Stimulated activated CD8-positive, alpha-beta memory T cell treated with anti-CD3 and anti-CD28 coated beads, Interleukin-4, amount 100 ng/mL, for 1 hour (primary cell): ENCODE measurements around the gene LDLRAD4.

ENCODE experiments used
- DNase-seq, 2 donors: peaks; one replicate each; pipeline ENCODE4 v3.0.0-alpha.2; 2020; ENCODE audit warnings: low read depth in 2 of 2, low spot score in 1 of 2

Gene LDLRAD4

DNA sequence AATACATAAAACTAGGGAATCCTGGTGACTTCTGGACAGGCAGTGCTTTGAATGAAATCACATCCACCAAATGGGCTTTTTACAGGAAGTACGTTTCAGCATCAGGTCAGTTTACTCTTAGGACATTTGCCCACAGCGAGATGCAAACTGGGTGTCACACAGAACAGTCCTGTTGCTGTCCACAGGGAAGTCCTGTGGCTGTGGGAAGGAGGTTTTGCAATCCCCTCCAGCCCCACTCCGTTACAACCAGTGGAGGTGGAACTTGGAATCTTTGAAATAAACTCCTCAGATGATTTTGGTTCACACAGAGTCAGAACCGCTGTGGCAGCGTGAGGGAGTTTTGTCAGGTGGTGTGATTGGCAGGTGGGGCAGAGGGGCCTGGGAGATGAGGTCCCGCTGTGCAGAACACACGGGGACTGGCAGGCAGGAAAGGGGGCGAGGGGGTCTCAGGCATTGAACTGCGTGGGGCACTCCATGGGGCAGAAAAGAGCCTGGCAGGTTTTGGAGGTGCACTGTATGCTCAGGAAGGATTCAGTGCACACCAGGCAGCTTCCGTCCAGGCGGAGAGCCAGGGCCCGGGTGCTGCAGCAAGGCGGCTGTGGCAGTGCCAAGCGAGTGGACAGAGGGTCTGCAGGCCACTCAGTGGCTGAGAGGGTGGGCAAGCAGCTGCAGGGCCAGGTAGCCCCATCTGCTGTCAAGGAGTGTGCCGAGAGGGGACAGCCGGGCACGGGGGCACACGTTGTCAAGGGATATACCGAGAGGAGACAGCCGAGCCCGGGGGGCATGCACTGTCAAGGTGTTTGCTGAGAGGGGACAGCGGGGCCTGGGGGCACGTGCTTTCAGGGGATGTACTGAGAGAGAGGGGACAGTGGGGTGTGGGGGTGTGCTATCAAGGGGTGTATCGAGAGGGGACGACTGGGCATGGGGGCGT, 148.7 kb downstream of the LDLRAD4 start:
- no peak for DNase-seq

DNA sequence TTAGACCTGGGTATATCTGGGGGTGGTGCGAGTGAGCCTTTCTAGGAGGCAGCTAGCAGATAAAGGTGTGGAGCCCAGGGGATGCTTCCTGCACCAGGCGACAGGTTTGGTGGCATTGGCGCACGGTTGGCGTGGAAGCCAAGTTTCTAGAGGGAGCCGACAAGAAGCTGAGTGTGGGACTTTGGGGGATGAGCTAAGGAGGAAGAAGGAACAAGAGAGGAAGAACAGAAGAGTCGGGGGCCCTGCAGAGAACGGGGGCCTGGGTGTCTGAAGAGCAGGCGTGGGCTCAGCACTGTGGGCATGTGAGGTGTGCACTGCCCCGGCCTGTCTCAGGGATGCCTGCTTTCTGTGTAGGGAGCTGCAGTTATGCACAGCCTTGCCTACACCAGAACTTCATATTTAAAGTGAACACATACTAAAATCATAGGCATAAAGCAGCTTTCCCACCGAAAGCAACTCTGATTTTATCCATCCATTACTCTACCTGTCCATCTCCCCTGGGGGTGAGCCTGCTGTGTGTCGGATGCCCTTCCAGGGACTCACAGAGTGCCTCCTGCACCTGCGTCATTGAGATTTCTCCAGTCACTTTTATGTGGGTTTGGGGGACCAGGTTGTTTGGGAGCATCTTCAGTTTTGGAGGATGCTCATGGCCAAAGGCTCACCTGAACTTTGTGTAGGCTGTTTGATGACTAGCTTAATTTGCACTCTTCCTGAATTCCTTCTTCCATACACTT, 149.7 kb downstream of the LDLRAD4 start:
- no peak for DNase-seq

DNA sequence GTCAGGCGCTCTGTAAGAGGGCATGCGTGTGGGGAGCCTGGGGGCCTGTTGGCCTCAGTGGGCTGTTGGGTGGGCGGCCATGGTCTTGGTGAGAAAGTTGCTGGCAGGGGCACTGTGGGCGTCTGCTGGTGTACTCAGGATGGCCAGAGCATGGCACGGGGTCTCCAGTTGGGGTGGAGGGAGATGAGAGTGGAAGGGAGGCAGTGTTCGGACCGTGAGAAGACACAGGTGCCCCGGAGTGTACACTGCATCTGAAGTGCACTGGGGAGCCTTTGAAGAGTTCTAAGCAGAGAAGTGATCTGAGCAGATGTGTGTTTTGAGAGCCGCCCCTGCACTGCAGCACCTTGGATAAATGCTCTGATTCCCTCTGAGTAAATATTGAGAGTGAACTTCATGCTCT, 150.8 kb downstream of the LDLRAD4 start:
- no peak for DNase-seq

DNA sequence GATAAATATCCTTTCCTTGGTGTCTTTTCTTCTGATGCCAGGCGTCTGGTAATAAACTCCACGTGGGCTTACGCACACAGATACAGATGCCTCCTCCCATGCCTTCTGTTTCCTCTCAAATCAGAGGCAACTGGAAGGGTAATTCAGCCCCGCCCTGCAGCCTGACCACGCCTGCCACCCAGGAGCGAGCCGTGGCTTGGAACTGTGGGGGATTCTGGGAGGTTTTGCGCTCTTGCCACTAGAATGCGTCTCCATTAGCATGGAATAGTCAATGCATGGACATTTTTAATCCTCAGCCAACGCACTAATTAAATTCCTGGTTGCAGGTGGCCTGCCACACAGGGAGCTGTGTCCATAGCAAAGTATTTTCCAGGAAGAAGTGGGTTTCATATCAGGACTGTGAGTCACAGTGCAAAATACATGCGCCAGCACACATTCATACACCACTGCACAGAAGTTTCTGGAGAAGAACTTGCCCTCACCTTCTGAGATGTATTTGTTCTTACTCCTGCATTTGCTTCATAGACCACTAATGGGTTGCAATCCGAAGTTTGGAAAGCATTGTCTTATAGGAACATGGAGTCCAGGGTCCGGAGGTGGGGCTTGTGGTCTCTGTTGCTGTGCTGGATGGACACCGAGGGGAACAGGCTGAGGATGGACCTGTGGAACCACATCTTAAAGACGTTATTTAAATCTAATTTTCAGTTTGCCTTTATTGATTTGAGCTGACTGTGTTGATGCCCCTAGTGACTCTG, 151.4 kb downstream of the LDLRAD4 start:
- DNase-seq: no peak

DNA sequence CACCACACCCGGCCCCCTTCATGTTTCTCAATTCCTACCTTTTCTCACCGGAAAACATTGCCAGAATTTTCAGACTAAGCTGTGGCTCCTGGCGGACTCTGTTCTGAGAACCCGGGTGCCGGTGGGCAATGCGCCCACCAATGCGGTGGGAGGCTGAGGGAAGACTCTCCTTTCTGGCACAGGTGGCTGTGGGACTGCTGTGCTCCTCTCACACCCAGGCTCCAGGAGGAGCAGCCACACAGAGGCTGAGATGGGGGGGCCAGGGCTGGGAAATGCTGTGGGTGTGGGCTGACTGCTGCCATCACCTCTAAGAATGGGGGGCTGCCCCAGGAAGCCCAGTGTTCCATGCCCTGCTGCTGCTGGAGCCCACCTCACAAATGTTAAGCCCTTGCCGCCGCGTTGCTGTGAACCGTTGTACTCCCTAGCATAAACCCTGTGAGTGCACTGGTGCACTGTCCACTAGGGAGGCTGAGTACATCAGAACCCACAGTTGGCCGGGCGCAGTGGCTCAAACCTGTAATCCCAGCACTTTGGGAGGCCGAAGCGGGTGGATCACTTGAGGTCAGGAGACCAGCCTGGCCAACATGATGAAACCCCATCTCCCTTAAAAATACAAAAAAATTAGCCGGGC, 152.6 kb downstream of the LDLRAD4 start:
- no peak for DNase-seq

DNA sequence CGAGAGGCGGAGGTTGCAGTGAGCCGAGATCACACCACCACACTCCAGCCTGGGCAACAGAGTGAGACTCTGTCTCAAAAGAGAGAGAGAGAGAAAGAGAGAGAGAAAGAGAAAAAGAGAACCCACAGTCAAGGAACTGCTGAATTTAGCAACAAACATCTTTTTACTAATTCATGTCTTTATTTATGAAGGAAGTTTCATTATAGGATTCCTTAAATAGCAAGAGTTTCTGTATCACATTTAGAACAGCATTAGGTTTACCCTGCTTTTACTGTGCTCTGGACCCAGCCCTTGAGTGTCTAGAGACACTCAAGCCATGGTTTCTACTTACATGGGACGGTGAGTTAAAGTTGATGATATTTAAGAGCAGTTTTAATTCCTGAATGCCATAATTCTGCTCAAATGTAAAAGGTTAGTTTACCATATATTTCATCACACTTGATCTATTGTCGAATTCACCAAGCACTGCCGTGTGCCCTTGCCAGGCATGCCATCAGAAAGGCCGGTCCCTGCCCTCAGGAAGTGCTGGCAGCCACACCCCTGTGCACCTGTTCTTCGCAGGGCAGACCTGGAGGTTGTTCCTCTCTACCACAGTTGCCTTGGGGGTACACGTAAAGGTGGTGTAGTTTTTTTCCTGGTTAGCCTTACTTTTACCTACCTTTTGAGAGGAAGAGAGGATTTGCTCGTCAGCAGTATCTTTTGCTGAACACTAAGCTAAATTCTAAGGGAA, 153.3 kb downstream of the LDLRAD4 start:
- no peak for DNase-seq

DNA sequence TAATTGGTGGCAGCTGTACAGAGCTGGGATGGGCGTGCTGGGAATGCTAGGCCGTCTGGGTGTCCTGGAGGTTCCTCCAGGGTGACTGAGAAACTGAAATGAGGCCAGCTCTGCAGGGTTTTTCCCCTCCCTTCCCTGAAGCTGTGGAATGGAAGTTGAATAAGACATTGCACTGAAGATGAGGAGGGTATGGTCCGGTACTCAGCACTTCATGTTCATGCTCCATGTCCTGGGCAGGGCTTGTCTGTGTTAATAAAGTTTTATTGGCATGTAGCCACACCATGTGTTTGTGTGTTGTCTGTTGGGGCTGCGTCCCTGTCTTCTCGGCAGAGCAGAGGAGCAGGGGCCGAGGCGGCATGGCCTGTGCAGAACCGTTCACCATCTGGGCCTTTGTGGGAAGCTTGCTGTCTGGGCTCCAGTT, 154.0 kb downstream of the LDLRAD4 start:
- no peak for DNase-seq

DNA sequence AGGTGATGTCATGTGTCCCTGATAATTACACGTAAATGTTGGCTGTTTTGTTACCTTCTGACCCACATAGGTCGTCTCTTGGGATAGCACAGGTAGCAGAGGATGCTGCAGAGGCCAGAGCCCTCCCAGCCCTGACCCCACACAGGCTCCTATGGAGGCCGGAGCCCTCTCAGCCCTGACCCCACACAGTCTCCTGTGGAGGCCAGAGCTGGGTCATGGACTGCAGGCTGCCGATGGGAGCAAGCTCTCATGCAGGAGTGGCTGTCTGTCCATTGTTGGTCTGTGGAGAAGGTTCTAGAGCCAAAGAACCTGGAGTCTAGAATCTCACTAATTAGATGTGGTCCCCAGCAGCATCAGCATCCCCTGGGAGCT, 155.5 kb downstream of the LDLRAD4 start:
- no peak for DNase-seq

DNA sequence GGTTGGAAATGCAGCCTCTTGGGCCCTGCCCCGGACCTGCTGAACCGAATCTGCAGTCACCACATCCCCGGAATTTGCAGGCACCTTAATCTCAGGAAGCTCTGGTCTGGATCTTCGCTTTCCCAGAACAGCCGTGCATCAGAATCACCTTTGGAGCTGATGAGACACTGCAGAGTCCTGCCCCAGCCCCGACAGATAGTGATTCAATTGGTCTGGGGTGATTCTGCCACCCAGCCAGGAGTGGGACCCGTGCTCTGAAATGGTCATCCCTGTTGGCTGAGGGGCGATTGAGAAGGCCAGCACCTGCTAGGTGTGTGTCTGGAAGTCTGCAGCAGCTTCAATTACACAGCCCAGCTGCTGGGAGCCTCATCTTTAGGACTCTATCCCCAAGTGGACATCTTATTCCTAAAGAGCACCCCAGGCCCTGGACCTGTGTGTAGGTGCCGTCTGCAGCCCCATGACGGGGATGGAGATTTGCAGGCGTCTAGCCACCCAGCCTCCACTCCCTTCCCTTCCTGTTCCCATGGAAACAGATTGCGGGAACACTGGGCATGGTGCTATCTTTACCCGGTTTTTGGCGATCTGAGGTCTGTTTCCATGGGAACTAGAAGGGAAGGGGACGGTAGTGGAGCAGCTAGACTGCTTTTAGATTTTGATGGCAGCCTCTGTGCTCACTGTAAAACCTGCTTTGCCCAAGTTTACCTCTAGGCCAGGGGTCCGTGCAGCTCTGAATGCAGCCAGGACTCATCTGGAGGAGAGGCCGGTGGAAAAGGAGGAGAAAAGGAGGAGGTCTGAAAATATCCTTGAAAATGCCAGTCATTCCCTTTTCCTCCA, 156.1 kb downstream of the LDLRAD4 start:
- no peak for DNase-seq

DNA sequence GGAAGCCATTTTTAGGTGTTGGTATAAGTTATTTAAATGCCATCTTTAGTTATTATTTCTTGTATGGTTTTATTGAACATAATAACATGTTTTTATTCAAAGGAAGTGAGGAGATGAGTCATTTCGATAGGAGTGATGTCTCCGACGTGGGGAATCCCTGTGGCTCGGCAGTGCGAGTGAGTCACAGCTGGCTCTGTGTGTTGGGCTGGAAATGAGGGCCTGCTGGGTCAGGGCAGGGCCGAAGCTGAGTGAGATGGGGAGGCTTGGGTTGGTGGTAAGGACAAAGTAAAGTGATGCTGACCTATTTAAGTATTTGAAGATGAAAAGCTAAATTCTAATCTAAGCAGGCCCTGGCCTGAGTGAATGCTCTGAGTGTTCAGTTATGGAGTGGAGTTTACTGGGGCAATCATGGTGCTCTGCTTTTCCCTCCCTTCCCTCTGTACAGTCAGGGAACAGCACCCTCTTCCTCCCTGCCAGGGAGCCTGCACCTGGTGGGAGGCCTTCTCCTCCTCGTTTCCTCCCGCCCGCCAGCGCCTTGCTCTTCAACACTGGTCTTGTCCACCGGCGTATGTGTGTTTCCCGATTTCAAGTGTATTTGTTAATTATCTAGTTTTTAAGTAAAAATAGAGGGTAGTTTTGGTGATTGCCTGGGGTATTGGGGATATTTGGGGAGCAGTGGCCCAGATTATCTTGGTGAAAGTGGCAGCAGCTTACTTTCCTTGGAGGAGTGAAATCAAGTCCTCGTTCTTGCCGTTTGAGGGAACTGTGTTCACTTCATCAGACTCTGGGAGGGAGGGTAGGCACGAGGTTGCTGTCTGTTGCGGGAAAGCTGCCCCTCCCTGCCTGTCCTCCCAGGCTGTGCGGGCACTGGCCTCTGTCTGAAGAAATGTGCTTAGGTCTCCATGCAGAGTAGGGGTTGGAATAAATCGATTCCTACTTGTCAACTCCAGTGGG, 157.0 kb downstream of the LDLRAD4 start:
- peak in 1 of 2 donors; percentile 50 for DNase-seq

DNA sequence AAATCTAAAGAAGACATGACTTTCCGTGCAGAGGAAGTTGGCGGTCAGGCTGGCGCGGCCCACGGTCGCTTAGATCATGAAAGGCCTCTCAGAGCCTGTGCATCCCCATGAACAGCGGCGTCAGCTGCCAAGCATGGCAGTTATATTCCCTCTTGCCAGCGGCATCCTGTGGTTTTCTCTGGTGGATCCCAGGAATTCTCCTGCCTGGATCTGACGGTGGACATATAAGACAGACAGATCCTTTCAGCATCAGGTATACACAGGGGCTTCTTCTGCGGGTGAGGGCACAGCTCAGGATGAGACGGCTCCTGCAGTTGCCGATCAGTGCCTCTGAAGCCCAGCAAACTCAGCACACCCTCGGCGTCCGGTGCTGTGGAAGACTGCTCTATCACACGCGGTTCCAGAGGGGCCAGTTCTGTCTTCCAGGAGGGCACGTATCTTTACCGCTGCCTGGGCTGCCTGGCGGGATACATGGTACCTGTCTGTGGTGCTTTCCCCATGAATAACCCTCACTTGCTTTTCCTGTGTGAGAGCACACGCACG, 157.8 kb downstream of the LDLRAD4 start:
- DNase-seq: no peak

DNA sequence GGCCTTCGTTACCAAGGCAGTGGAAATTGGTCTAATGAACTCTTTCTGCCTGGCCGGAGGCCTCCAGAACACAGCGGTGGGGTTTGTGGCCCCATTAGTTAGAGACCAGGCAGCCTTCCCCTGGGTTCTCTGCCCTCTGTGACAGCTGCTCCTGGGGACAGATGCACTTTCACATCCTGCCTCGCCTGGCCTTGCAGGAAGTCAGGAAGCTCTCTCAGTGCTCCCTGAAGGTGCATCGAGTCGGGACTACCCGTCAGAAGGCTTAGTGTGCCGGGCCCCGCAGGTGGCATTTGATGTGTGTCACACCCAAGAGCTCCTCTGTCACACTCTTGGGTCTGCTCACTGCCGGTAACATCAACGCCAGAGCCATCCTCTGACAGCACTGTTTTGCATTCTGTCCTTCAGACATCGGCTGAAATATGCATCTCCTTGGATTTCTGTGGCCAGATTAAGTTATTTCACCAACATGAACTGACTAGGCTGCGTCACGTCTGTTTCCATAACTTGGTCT, 158.3 kb downstream of the LDLRAD4 start:
- DNase-seq: peak in 1 of 2 donors; percentile 29

DNA sequence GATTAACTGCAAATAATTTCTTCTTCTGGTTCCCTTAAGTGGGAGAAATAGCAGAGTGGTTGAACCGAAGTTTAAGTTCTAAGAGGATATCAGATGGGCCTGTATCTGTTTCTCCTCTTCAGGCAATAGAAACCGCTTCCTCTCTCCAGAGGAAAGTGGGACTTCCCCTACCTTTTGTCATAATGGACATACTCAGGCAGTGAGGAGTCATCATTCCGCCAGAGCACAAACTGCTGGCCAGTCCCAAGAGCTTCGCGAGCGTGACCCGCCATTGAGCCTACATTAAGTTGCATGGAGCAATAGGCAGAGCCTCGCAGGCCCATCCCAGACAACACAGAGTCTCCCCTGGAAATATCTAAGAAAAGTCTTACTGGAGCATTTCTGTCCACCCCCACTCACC, 158.9 kb downstream of the LDLRAD4 start:
- DNase-seq: no peak

DNA sequence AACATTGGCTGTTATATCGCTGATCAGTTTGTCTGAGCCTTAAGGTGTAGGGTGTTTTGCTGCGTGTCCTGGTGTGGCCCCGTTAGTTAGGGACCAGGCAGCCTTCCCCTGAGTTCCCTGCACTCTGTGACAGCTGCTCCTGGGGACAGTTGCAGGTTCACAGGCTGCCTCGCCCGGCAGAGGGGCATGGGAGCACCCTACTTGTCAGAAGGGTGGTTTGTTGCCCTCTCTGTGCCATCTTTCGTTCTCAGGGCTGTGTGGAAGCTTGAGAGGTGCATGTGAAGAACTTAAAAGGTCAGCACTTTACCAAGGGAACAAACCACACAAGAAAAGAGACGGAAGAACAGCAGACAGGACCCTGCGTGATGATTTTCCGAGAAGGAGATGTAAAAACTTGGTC, 159.6 kb downstream of the LDLRAD4 start:
- DNase-seq: no peak

DNA sequence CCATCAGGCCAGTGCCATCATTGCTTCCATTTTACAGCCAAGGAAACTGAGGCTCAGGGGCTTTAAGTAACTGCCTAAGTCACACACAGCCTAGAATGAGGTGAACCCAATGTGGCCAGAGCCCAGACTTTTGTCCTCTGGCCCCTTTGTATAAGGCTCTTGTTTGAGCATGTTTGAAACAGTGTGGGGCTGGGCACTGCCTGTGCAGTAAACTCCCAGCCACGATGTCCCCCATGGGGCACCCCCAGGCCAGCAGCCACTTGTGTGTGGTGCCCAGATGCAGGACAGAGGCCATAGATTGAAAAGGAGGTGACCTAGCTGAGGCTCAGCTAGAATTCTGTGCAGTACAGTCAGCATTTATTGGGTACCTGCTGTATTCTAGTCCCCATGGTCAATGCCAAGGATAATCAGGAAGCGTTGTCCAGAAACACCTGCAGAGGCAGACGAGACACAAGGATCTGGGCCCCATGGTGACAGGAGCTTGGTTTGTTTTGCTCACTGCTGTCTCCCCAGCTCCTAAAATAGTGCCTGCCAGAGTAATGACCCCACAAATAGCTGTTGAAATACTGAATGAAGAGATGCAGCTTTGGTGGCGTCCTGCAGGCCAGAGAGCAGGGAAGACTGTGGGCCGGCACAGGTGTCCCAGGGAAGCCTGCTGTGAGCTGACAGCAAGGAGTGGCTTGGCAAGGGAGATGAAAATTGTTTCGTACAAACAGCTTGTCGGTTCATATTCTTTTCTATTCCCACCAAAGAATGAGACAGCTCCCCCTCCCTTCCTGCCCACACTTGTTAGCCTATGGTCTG, 160.7 kb downstream of the LDLRAD4 start:
- no peak for DNase-seq

DNA sequence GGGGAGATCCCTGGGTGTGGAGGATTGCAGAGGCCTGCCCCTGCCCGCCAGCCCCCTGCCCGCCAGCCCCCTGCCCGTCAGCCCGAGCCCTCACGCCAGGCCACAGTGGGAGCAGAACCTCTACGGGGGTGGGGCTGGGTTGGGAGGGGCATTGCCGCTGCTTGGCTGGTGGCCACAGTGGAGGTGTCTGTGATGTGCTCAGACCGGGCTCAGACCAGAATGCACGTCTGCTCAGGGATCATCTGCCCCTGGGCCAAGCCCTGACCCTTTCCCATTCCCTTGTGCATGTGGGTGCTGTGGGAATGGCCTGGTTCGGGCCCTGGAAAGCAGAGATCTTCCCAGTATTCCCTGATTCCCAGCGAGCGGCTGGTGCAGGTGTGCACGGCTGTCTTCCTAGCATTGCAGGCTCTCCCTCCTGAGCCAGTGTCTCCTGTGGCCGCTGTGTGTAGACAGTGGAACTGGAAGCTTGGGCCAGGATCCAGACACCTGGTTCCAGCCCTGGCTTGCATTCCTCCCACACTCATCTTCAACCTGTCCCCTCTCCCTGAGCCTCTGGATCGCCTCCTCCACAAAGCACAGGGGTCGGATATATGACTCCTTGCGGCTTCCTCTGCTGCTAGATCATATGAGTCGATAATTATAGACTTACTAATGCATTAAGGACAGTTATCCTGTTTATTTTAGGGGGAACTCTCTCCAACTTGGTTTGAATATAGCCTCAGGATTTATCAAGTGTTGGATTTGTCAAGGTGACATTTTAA, 161.6 kb downstream of the LDLRAD4 start:
- DNase-seq: no peak
